GM19397 (cell line): ENCODE results near the gene PEX5L.
"Not testable (repeated sequence)": the region's sequence is repeated elsewhere in the genome, so short reads cannot be mapped to it uniquely, and the experiment has no call there.

ENCODE experiments used
- ATAC-seq: cut with Tn5 transposase; IDR thresholded peaks from one replicate; pipeline ENCODE4 v1.9.1; 2021; ENCODE audit warnings: mild to moderate bottlenecking, moderate library complexity; ENCODE audit not compliant: unreplicated experiment

The PEX5L gene, protein sequence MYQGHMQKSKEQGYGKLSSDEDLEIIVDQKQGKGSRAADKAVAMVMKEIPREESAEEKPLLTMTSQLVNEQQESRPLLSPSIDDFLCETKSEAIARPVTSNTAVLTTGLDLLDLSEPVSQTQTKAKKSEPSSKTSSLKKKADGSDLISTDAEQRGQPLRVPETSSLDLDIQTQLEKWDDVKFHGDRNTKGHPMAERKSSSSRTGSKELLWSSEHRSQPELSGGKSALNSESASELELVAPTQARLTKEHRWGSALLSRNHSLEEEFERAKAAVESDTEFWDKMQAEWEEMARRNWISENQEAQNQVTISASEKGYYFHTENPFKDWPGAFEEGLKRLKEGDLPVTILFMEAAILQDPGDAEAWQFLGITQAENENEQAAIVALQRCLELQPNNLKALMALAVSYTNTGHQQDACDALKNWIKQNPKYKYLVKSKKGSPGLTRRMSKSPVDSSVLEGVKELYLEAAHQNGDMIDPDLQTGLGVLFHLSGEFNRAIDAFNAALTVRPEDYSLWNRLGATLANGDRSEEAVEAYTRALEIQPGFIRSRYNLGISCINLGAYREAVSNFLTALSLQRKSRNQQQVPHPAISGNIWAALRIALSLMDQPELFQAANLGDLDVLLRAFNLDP

DNA sequence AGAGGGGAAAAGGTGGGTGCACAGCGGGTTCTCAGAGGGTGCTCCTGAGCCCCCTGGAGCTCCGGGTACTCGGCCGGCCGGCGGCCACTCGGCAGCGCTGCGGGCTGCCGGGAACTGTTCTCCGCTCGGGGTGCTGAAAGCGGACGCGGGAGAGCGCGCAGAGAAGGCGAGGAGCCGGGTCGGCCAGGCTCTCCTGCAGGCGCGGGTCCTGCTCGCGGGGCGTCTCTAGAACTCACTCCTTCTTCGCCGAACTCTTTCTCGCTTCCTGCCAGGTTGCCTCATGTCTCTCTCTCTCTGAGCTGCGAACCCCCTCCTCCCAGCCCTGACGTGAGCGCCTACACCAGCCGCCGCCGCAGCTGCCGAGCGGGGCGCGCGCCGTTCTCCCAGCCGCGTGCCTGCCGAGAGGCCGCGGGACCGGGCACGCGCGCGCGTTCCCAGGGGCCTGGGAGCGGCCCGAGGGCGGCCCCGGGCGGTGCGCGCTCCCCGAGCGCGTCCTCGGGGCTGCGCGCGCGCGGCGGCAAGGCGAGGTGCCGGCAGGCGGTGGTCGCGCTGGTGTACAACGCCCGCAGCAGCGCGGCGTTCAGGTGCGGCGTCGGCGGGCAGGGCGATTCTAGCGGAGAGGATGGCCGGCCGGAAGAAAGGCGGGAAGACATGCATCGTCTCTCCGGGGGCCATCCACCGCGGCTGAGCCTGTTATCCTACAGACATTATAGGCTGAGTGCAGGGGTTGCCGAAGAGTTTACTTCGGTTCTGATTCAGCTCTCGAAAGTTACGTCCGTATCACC is at the start of gene PEX5L:
TSS of gene PEX5L (minus strand) at position 267 of the 785 bp plus-strand sequence. CDS start 338 bp downstream, outside the sequence.
- ATAC-seq: peak; percentile 85

DNA sequence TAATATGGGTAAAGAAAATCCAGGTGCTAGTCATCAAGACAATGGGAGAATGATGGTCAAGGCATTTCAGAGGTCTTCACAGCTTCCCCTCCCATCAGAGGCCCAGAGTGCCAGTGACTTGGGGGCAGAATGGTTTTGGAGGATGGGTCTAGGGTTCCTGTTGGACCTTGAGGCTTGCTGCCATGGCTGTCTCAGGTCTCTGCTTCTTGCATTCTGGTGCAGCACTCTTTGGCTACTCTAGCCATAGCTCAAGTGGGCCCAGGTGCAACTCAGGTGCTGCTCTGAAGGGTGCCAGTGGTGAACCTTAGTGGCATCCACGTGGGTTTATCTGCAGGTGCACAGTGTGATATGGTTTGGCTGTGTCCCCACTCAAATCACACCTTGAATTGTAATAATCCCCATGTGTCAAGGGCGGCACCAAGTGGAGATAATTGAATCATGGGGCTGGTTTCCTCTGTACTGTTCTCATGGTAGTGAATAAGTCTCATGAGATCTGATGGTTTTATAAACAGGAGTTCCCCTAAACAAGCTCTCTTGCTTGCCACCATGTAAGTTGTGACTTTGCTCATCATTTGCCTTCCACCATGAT is 48.5 kb upstream of the PEX5L start:
- ATAC-seq: no peak

- ATAC-seq: no peak
Observed at GRCh38 chr3:180082699-180083098, 46.0 kb upstream of the PEX5L start.

GRCh38 chr3:180078592-180078991 is 41.9 kb upstream of the PEX5L start:
- ATAC-seq: no peak

GRCh38 chr3:180073561-180073960 is 36.8 kb upstream of the PEX5L start:
- ATAC-seq: no peak

DNA sequence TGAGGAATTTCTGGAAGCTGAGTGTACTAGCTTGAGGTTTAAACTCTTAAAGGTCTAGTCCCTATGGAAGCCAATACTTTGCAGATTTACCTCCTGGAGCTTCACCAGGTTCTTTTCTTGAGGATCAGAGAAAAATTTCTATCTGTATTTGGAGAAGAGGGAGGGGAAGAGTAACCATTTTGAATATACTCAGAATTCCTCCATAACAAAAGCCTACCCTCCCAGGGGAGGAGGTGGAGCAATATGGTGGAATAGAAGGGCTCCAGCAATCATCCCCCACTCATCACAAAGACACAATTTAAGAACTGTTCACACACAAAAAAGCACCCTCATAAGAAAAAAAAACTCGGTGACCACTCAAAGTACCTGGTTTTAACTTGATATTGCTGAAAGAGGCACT is 36.0 kb upstream of the PEX5L start:
- no peak for ATAC-seq

DNA sequence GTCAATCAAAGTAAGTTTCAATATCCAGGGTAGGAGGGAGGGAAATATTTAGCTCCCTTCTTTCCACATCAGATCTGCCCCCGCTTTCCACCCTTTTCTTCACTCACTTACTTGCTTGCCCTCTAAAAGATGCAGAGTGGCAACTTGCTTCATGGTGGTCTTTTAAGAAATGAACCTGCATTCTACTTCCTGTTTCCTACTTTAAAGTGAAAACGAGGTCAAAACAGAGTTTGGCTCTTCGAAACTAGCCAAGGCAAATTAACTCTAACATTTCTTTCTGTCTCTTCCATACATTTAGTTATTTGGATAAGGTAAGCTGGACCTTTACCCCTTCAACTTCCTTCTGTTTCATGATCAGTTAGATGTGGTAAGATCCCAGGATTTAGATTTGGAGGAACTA is 34.2 kb upstream of the PEX5L start:
- ATAC-seq: no peak

GRCh38 chr3:180068023-180068422 is 31.3 kb upstream of the PEX5L start:
- no peak for ATAC-seq

- ATAC-seq: no peak
Observed at GRCh38 chr3:180066598-180066997, 29.9 kb upstream of the PEX5L start.

DNA sequence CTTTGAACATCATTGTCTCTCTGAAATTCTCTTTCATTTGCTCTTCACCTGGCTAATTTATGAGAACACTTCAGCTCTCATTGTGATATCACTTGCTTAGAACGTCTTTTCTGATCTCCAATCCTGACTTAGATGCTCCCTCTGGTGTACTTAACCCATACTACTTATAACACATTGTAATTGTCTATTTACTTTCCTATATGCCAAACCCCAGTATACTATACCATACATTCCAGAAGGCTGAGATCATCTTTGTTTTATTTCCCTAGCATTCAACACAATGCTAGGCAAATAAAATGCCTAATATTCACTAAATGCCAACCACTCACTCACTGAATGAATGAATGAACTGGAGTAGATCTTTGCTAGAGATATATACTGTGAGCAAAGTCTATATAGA is 27.0 kb upstream of the PEX5L start:
- ATAC-seq: no peak

DNA sequence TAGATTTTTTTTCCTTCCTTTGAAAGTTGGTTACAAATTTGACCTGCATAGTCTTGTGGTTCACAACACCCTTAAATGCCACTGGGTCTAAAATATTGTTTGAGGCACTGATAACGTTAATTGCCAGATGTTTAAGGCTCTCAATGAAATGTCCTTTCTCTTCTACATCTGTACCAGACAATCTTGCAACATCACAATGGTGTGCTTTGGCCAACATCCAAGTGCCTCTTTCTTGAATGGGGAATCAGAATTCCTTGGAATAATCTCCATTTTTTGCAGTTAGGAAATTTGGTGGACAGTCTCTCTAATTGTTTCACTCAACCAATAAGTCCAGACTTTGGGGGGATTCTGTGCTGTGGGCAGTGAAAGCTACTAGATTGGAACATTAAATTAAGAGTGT is 26.0 kb upstream of the PEX5L start:
- no peak for ATAC-seq

DNA sequence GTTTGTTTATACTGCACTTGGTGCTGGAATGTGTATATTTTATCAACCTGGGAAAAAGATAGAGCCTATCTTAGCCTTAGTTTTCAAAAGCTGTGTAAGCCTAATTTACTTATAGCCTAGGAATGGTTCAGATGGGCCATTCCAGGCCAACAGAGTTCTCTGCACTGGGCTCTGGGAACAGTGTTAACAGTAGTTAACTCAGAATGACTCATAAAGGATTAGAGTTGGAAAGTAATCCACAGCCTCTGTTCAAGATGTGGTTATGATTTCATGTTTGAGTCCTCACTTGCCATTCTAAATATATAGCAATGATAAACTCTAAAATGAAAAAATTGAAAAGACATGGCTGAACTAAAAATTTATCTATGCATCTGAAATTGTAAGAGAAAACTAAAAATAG is 22.6 kb upstream of the PEX5L start:
- no peak for ATAC-seq

GRCh38 chr3:180058238-180058637 is 21.5 kb upstream of the PEX5L start:
- ATAC-seq: no peak

- ATAC-seq: not testable (repeated sequence)
Observed at GRCh38 chr3:180055656-180056055, 18.9 kb upstream of the PEX5L start.

- ATAC-seq: no peak
Observed at GRCh38 chr3:180049391-180049790, 12.7 kb upstream of the PEX5L start.

DNA sequence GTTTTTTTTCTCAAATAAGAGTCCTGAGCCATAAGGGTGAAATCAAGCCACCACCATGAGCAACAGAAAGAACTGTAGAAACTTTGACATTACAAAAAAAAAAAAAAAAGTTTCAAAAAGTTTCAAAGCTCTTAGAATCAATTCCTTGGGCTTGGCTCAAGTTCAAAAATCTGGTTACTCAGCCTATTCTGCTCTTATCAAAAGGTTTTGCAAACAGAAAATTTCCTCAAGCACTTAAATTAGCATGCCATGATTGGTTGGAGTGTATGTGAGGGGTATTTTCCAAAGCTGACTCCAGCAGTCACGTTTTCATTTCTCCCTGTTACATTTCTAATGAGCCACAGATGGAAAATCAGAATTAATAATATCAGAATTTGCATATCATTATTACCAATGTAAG is 12.1 kb upstream of the PEX5L start:
- ATAC-seq: no peak

- peak; percentile 81 for ATAC-seq
Observed at GRCh38 chr3:180048103-180048502, 11.4 kb upstream of the PEX5L start.

GRCh38 chr3:180040966-180041365 is 4.2 kb upstream of the PEX5L start:
- ATAC-seq: no peak

- peak; percentile 44 for ATAC-seq
Observed at GRCh38 chr3:180036092-180036670, 556 bp downstream of the PEX5L start.

DNA sequence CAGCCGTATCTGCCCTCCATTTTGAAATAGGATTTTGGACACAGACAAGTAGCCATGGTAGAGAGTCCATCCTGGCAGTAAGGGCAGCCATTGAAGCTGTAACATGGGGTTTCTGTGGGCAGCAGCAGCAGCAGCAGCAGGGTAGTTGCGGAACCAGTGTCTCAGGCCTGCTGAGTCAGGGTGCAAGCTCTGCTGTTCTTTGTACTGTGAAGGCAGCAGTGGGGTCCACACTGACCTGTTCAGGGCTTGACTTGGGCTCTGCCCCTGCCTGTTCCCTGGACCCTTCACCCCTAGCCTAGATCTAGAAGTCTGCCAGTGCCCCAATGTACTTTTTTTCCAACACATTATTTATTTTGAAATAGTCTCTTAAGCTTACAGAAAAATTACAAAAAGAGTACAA is 9.7 kb downstream of the PEX5L start:
- ATAC-seq: no peak

DNA sequence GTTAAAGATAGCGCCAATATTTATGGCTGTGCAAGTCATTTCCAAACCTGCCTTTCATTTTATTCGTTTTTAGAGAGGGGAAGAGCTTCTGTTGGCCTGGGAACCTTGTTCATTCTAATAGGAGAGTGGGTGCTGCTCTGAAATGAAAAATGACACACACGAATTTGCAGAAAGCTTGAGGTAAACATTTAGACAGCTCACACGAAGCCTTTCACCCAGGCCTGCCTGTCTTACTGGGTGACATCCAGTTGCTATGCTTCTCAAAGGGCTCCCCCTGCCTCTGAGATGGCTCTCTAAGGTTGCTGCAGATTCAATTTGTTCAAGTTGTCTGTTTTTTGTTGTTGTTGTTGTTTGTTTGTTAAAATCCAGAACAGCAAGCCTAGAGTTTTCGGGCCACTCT is 18.2 kb downstream of the PEX5L start:
- no peak for ATAC-seq
